Measurements from ENCODE around the gene SPA17. TPM values are rescaled to one million over a fixed set of nuclear protein-coding genes. Genes with fewer than 3 reads are reported as not detected.

SPA17 gene
- polyA plus RNA-seq, 3 donors, result 20.1 to 28.4 (median 21.8) TPM

DNA sequence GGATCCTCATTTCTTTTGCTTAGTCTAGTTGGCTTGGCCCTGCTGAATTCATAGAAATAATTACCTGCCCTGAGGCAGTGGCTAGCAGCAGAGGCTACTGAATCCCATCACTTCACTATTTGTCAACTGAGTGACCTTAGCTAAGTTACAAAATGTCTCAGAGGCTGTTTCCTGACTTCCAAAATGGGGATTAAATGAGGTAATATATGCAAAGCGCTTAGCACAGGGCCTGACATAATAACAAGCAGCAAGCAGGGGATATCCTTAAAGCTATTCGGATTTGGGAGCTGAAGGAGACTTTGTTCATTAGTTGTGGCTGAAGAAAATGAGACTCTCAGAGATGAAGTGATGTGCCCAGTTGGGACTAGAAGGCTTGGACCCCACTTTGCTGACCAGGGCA is 68.9 kb downstream of the SPA17 start:
- no peak for DNase-seq (ENCODE audit: extremely low read depth in 1 of 11, low read depth in 9 of 11, low spot score in 4 of 11)

DNA sequence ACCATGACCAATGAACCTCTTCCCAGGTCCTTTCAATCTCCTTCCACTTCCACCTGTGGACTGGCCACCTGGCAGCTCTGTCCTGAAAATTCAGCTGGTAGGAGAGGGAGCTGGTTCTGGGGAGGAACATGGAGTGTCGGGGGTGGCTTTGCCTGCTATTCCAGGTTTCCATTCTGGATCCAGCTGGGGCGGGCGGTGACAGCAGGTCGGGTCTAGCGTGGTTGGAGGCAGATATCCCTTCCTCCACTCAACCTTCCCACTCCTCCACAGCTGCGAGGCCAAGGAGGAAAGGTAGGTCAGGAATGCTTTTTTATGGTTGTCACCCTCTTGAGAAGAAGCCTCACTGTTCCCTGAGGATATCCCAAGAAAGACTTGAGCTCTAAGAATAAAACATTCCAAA is 69.3 kb downstream of the SPA17 start:
- no peak for DNase-seq (ENCODE audit: extremely low read depth in 1 of 11, low read depth in 9 of 11, low spot score in 4 of 11)

DNA sequence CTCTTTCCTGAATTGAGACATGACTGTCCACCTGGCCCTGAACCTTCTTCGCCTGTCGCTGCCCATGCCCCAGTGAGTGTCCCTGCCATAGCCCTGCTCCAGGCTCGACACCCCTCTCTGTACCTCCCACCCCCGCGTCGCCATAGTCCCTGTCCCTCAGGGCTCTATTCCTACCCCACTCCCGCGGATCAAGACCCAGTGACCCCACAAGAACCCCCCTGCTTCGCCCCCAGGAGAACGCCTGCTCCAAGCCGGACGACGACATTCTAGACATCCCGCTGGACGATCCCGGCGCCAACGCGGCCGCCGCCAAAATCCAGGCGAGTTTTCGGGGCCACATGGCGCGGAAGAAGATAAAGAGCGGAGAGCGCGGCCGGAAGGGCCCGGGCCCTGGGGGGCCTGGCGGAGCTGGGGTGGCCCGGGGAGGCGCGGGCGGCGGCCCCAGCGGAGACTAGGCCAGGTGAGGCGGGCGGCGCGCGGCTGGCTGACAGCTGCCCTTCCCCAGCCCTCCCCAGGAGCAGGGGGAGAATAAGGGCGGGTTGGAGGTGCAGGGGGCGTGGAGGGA is 71.6 kb downstream of the SPA17 start:
- DNase-seq (ENCODE audit: extremely low read depth in 1 of 11, low read depth in 9 of 11, low spot score in 4 of 11), result no peak

DNA sequence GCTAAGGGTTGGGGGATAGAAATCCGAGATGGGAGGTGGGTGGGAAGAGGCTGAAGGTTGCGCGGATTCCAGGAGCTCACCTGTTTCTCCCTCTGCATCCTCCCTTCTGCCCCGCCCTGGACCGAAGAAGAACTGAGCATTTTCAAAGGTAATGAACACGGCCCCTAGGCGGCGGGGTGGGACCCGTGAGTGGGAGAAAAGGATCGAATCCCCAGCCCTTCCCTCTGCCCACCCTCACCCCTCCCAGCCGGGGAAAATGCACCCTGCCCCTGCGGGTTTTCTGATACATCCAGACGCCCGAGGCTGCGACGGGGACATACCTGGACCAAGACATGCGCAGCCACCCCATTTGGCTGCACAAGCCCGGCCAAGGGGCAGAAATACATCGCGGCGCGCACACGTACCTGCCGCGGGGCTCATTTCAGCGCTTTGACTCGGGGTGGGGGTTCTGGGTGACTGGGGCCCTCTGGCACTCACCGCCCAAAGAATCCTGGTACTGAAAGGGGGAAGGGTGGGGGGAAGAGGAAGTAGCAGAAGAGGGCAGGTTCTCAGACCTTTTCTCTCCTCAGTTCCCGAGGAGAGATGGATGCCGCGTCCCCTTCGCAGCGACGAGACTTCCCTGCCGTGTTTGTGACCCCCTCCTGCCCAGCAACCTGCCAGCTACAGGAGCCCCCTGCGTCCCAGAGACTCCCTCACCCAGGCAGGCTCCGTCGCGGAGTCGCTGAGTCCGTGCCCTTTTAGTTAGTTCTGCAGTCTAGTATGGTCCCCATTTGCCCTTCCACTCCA is 72.3 kb downstream of the SPA17 start:
- no peak for DNase-seq (ENCODE audit: extremely low read depth in 1 of 11, low read depth in 9 of 11, low spot score in 4 of 11)

DNA sequence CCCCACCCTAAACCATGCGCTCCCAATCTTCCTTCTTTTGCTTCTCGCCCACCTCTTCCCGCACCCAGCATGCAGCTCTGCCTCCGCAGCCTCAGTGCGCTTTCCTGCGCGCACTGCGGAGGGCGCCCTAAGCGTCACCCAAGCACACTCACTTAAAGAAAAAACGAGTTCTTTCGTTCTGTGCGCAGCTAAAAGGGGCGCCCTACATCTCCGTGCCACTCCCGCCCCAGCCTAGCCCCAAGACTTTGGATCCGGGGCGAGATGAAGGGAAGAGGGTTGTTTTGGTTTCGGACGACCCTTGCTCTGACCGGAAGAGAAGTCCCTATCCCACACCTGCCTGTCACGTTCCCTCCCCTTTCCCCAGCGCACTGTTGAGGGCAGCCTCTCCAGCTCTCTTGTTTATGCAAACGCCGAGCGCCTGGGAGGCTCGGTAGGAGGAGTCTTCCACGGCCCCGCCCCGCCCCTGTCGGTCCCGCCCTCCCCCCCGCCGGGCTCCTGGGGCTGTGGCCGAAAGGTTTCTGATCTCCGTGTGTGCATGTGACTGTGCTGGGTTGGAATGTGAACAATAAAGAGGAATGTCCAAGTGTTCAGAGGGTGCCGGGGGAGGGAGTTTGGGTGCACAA is 73.0 kb downstream of the SPA17 start:
- no peak for DNase-seq (ENCODE audit: extremely low read depth in 1 of 11, low read depth in 9 of 11, low spot score in 4 of 11)

Other genes starting within 250 kb of the SPA17 start
- gene OR8B4, start 249.0 kb upstream of the SPA17 start, polyA plus RNA-seq (ENCODE audit: insufficient read length in 3 of 3), result not detected
- gene OR8B8, start 228.2 kb upstream of the SPA17 start, polyA plus RNA-seq (ENCODE audit: insufficient read length in 3 of 3), result under 1 TPM in 1 of 3 donors, not detected in 2; 0.03 TPM
- not detected for gene OR8B12, start 130.2 kb upstream of the SPA17 start, polyA plus RNA-seq (ENCODE audit: insufficient read length in 3 of 3)
- gene OR8A1, start 103.9 kb upstream of the SPA17 start, polyA plus RNA-seq (ENCODE audit: insufficient read length in 3 of 3), result under 1 TPM in 1 of 3 donors, not detected in 2; 0.03 TPM
- gene PANX3, start 62.5 kb upstream of the SPA17 start, polyA plus RNA-seq (ENCODE audit: insufficient read length in 3 of 3), result not detected
- 10 to 100 TPM; 25.9 to 41.5 (median 30.3) TPM for gene TBRG1, start 51.0 kb upstream of the SPA17 start, polyA plus RNA-seq (ENCODE audit: insufficient read length in 3 of 3)
- 10 to 100 TPM; 27.0 to 33.5 (median 31.9) TPM for gene SIAE, start 165 bp upstream of the SPA17 start, polyA plus RNA-seq (ENCODE audit: insufficient read length in 3 of 3)
- 10 to 100 TPM; 14.3 to 26.3 (median 18.8) TPM for gene NRGN, start 66.0 kb downstream of the SPA17 start, polyA plus RNA-seq (ENCODE audit: insufficient read length in 3 of 3)
- gene VSIG2, start 78.4 kb downstream of the SPA17 start, polyA plus RNA-seq (ENCODE audit: insufficient read length in 3 of 3), result 1 to 10 TPM; 4.9 to 7.1 (median 5.9) TPM
- 10 to 100 TPM; 56.1 to 72.4 (median 68.1) TPM for gene ESAM, start 88.4 kb downstream of the SPA17 start, polyA plus RNA-seq (ENCODE audit: insufficient read length in 3 of 3)
- gene MSANTD2, start 126.5 kb downstream of the SPA17 start, polyA plus RNA-seq (ENCODE audit: insufficient read length in 3 of 3), result 10 to 100 TPM; 26.5 to 42.6 (median 30.0) TPM
- gene ROBO3, start 191.5 kb downstream of the SPA17 start, polyA plus RNA-seq (ENCODE audit: insufficient read length in 3 of 3), result 10 to 100 TPM; 18.6 to 34.6 (median 22.7) TPM
- 10 to 100 TPM; 16.2 to 21.6 (median 20.0) TPM for gene ROBO4, start 224.0 kb downstream of the SPA17 start, polyA plus RNA-seq (ENCODE audit: insufficient read length in 3 of 3)
- 1 to 10 TPM in 2 of 3 donors, under 1 TPM in 1; 0.91 to 1.9 (median 1.1) TPM for gene HEPN1, start 245.3 kb downstream of the SPA17 start, polyA plus RNA-seq (ENCODE audit: insufficient read length in 3 of 3)